SU-DHL-6 (cell line): Measurements from ENCODE around the gene PPM1L.

ENCODE experiments used
- H2AFZ ChIP-seq: fragments of 200-600 bp; sonication (generic); 2 replicates; pipeline ENCODE4 v1.6.1; 2014; ENCODE audit warnings: low read depth, mild to moderate bottlenecking, moderate library complexity, mixed read lengths, antibody characterized with exemption, low read length; ENCODE audit not compliant: severe bottlenecking
- H3F3A ChIP-seq: fragments of 200-600 bp; shearing (Covaris generic); 2 replicates; pipeline ENCODE4 v1.6.0; 2016; ENCODE audit warnings: antibody characterized with exemption, mild to moderate bottlenecking; ENCODE audit not compliant: insufficient read depth
- H3K27ac ChIP-seq: fragments of 200-600 bp; sonication (generic); 2 replicates; pipeline ENCODE4 v1.5.1; 2016; ENCODE audit warnings: low read depth, mild to moderate bottlenecking, low read length, moderate library complexity, mixed read lengths
- H3K27me3 ChIP-seq: fragments of 200-600 bp; sonication (generic), shearing (Covaris generic); 2 replicates; pipeline ENCODE4 v1.6.0; 2014; ENCODE audit warnings: mild to moderate bottlenecking, low read length
- H3K36me3 ChIP-seq: fragments of 200-600 bp; sonication (generic); 2 replicates; pipeline ENCODE4 v1.6.1; 2014; ENCODE audit warnings: mild to moderate bottlenecking, low read length, mixed read lengths
- H3K4me2 ChIP-seq: fragments of 300-600, 200-600 bp; shearing (Covaris generic), sonication (generic); 2 replicates; pipeline ENCODE4 v1.6.0; 2014; ENCODE audit warnings: low read length, low read depth, mild to moderate bottlenecking; ENCODE audit not compliant: poor library complexity, severe bottlenecking
- H3K4me3 ChIP-seq: fragments of 200-600 bp; sonication (generic); 2 replicates; pipeline ENCODE4 v1.5.1; 2014; ENCODE audit warnings: antibody characterized with exemption, low read length, mild to moderate bottlenecking, mixed read lengths; ENCODE audit not compliant: insufficient read depth, poor library complexity, severe bottlenecking
- H3K79me2 ChIP-seq: fragments of 200-600 bp; sonication (generic); 2 replicates; pipeline ENCODE4 v1.6.1; 2014; ENCODE audit warnings: mild to moderate bottlenecking, low read length, moderate library complexity; ENCODE audit not compliant: insufficient read depth
- H3K9ac ChIP-seq: fragments of 200-600 bp; sonication (generic); 2 replicates; pipeline ENCODE4 v1.7.0; 2014; ENCODE audit warnings: mild to moderate bottlenecking, low read length
- H3K9me2 ChIP-seq: fragments of 200-600 bp; sonication (generic); replicated peaks from 2 replicates; pipeline ENCODE4 v1.6.1; 2014; ENCODE audit warnings: low read length; ENCODE audit not compliant: insufficient read depth
- H3K9me3 ChIP-seq: fragments of 200-600 bp; sonication (generic); 2 replicates; pipeline ENCODE4 v1.6.1; 2014; ENCODE audit warnings: low read length, mixed read lengths; ENCODE audit not compliant: insufficient read depth
- H4K20me1 ChIP-seq: fragments of 200-600 bp; sonication (generic); 2 replicates; pipeline ENCODE4 v1.6.1; 2014; ENCODE audit warnings: low read depth, mild to moderate bottlenecking, antibody characterized with exemption, low read length, moderate library complexity, mixed read lengths
- CTCF ChIP-seq: fragments of 200-600 bp; sonication (generic); IDR thresholded peaks from one replicate; pipeline ENCODE4 v1.5.1; 2017; ENCODE audit warnings: antibody characterized with exemption, mild to moderate bottlenecking, low read length, moderate library complexity; ENCODE audit not compliant: insufficient read depth, poor library complexity, severe bottlenecking
- EZH2phosphoT487 ChIP-seq: fragments of 200-600 bp; sonication (generic), shearing (Covaris generic); conservative IDR thresholded peaks from 2 replicates; pipeline ENCODE4 v1.6.1; 2018; ENCODE audit warnings: mild to moderate bottlenecking, antibody characterized with exemption, low read length, moderate library complexity, mixed read lengths

Gene PPM1L

GRCh38 chr3:161108840-161109239 lies 352.8 kb downstream of the PPM1L start:
- H3K27ac ChIP-seq: no peak overlapping the region

GRCh38 chr3:161117646-161118045 lies 361.6 kb downstream of the PPM1L start:
- Histone ChIP-seq H3K4me2 (no peak overlapping the region), H4K20me1 (no peaks in the 10 kb centered on the region), H3K27ac (no peak overlapping the region), H3K9ac (no peak overlapping the region), H3K27me3 (no peaks in the 10 kb centered on the region), H3K79me2 (no peaks in the 10 kb centered on the region), H3K9me2 (no peaks in the 10 kb centered on the region), H3F3A (no peaks in the 10 kb centered on the region), H2AFZ (no peak overlapping the region), H3K4me3 (no peak overlapping the region), H3K36me3 (no peaks in the 10 kb centered on the region), H3K9me3 (0 out of 2 replicates have a peak, but pooled peaks cover 5% of the 10 kb centered on the region)
- no peak for TF ChIP-seq CTCF
- no peak for TF ChIP-seq EZH2phosphoT487

More at GRCh38 chr3:161108840-161109239, 352.8 kb downstream of the PPM1L start:
- Histone ChIP-seq H3K4me2 (no peak overlapping the region), H3K36me3 (no peaks in the 10 kb centered on the region), H3K9me2 (no peaks in the 10 kb centered on the region), H3K4me3 (no peak overlapping the region), H3F3A (no peaks in the 10 kb centered on the region), H3K9ac (no peak overlapping the region), H2AFZ (no peak overlapping the region), H3K27me3 (no peaks in the 10 kb centered on the region), H3K79me2 (no peaks in the 10 kb centered on the region), H3K9me3 (no peaks in the 10 kb centered on the region), H4K20me1 (no peaks in the 10 kb centered on the region)
- TF ChIP-seq CTCF (no peak), EZH2phosphoT487 (no peak)

- no peak overlapping the region for H2AFZ ChIP-seq
- H3K4me3 ChIP-seq: no peak overlapping the region
- H3K36me3 ChIP-seq: no peaks in the 10 kb centered on the region
- no peaks in the 10 kb centered on the region for H4K20me1 ChIP-seq
- no peak overlapping the region for H3K4me2 ChIP-seq
- no peaks in the 10 kb centered on the region for H3K27me3 ChIP-seq
- no peaks in the 10 kb centered on the region for H3K9me2 ChIP-seq
- no peaks in the 10 kb centered on the region; the same call in 1 of the 2 replicates for H3K9me3 ChIP-seq
- H3K79me2 ChIP-seq: no peaks in the 10 kb centered on the region
- no peak for TF ChIP-seq CTCF
- TF ChIP-seq EZH2phosphoT487: no peak
- H3K27ac ChIP-seq: no peak overlapping the region
- no peak overlapping the region for H3K9ac ChIP-seq
- H3F3A ChIP-seq: no peaks in the 10 kb centered on the region
Observed at GRCh38 chr3:161126495-161126894, 370.5 kb downstream of the PPM1L start.
